ENCODE results near the gene APLF.
A peak's percentile ranks its signal among the peaks of the same experiment; 100 is the strongest.

Gene APLF

DNA sequence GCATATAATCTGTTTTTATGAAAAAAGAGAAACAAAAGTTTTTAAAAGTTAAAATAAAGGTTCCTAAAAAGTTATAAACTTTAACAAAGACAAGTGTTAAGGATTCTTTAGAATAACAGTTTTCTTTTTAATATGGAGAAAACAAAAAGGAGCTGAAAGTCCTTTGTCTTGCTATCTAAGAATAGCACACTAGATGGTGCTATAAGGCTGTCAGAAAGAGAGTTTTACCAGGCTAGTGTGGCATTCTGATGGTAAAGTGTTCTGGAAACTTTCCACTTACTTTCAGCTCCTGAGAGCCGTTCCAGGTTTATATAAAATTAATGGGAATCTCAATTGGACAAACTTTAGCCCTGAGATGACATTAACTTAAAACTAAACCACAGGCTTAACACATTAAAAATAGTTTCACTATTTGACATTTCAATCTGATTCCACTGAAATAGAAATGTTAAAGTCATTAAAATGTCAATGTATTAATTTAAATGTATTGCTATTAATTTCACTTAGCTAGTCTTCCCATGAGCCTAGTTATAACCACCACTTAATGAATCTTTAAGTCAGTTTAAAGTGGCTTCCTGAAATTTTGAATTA lies 4.0 kb upstream of the APLF start:
- peak; percentile 26 for DNase-seq (ENCODE audit: extremely low spot score)
- POLR2A ChIA-PET: no interaction called here
- no peak for TF ChIP-seq SP1 (IDR thresholded peaks at IDR 0.05)
- no peak for TF ChIP-seq TARDBP (IDR thresholded peaks at IDR 0.05)
- TF ChIP-seq, protein P1, sequence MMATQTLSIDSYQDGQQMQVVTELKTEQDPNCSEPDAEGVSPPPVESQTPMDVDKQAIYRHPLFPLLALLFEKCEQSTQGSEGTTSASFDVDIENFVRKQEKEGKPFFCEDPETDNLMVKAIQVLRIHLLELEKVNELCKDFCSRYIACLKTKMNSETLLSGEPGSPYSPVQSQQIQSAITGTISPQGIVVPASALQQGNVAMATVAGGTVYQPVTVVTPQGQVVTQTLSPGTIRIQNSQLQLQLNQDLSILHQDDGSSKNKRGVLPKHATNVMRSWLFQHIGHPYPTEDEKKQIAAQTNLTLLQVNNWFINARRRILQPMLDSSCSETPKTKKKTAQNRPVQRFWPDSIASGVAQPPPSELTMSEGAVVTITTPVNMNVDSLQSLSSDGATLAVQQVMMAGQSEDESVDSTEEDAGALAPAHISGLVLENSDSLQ (IDR thresholded peaks at IDR 0.05): peak; percentile 33; the same call in 1 of the 2 replicates
- no peak for TF ChIP-seq CTBP1 (IDR thresholded peaks at IDR 0.05; ENCODE audit: borderline replicate concordance)
- TF ChIP-seq FOXK2 (IDR thresholded peaks at IDR 0.05): no peak
- TF ChIP-seq LEF1 (IDR thresholded peaks at IDR 0.05; ENCODE audit: borderline replicate concordance): no peak
- CTCF ChIA-PET: interaction anchor here (0.9 to 1.6 kb wide), 13 partner anchors 10 to 461 kb away, joined by 3 to 8 read pairs (median 3); partner anchors contain the start of gene ARHGAP25

DNA sequence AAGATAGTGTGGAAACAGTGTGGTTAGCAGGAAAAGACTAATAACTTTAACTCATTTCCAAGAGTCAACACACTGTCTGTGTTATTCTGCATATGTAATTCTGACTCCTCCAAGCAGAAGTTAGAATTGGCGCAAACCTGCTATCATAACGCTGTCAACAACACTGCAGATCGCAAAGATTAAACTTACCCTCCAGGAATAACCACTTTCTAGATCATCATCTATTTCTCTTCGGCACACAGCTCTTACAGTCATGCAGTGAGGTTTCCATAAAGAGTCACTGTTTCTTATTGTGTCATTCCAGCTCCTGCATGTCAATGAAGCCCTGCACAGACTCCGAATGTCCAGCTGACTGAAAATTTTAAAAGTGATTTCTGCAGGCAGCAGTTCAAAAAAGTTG lies 2.7 kb upstream of the APLF start:
- TF ChIP-seq ARNT (IDR thresholded peaks at IDR 0.05) (no peak), FOXA1 (IDR thresholded peaks at IDR 0.05) (no peak), SP1 (IDR thresholded peaks at IDR 0.05) (no peak), ZNF384 (IDR thresholded peaks at IDR 0.05) (no peak), HDGF (IDR thresholded peaks at IDR 0.05; ENCODE audit: borderline replicate concordance) (no peak), SUZ12 (IDR thresholded peaks at IDR 0.05) (no peak), FOXK2 (IDR thresholded peaks at IDR 0.05) (no peak), BHLHE40 (IDR thresholded peaks at IDR 0.05; ENCODE audit: borderline replicate concordance) (no peak), LEF1 (IDR thresholded peaks at IDR 0.05; ENCODE audit: borderline replicate concordance) (no peak), ELF4 (IDR thresholded peaks at IDR 0.05) (no peak), FOXM1 (IDR thresholded peaks at IDR 0.05; ENCODE audit: borderline replicate concordance) (no peak), TARDBP (IDR thresholded peaks at IDR 0.05) (no peak), NFRKB (IDR thresholded peaks at IDR 0.05) (no peak), L3MBTL2 (conservative IDR thresholded peaks at IDR 0.05) (no peak), CTBP1 (IDR thresholded peaks at IDR 0.05; ENCODE audit: borderline replicate concordance) (no peak)
- TF ChIP-seq, protein P1 (IDR thresholded peaks at IDR 0.05): no peak
- no peak for DNase-seq (ENCODE audit: extremely low spot score)
- ChIA-PET POLR2A (no interaction called here), CTCF (interaction anchor here (0.7 to 1.5 kb wide), 4 partner anchors 23 to 461 kb away, joined by 3 to 4 read pairs (median 3); no protein-coding TSS in a partner anchor)

DNA sequence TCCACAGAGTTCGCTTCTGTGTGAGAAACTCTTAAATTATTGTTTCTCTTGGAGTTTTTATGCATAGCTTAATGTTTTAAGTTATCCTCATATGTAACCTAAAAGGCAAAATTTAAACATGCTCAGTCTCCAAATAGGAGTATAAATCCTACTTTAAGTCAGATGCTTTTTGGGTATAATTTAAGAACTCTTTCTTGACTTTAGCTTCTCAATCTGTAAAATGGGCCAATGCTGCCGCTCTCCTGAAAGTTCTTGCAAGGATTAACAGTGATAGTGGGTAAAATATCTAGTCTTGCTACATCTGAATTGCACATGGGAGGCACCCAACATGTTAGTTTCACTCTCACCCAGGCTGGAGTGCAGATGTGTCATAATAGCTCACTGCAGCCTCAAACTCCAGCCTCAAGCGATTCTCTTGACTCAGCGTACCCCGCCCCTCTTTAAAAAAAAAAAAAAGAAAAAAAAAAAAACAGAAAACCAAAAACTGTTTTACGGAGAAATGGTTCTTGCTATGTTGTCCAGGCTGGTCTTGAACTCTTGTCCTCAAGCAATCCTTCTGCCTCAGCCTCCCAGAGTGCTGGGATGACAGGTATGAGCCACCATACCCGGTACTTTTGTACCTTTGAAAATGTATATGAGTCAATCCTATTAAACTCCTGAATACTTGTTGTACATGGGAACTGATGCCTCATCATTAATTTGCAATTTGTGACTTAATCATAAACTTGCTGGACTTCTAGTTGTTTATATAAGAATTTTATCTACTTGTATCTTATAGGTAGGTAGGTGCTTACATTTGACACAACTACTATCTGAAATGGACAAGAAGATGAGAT lies 2.1 kb upstream of the APLF start:
- TF ChIP-seq, protein P1 (IDR thresholded peaks at IDR 0.05): no peak
- TF ChIP-seq SP1 (IDR thresholded peaks at IDR 0.05): no peak
- TF ChIP-seq ZNF384 (IDR thresholded peaks at IDR 0.05): no peak
- TF ChIP-seq ARNT (IDR thresholded peaks at IDR 0.05): no peak
- no peak for TF ChIP-seq FOXA1 (IDR thresholded peaks at IDR 0.05)
- TF ChIP-seq L3MBTL2 (conservative IDR thresholded peaks at IDR 0.05): no peak
- TF ChIP-seq FOXM1 (IDR thresholded peaks at IDR 0.05; ENCODE audit: borderline replicate concordance): no peak
- TF ChIP-seq NFRKB (IDR thresholded peaks at IDR 0.05): no peak
- TF ChIP-seq LEF1 (IDR thresholded peaks at IDR 0.05; ENCODE audit: borderline replicate concordance): no peak
- no peak for TF ChIP-seq ELF4 (IDR thresholded peaks at IDR 0.05)
- no peak for TF ChIP-seq FOXK2 (IDR thresholded peaks at IDR 0.05)
- TF ChIP-seq TARDBP (IDR thresholded peaks at IDR 0.05): no peak
- no peak for TF ChIP-seq CTBP1 (IDR thresholded peaks at IDR 0.05; ENCODE audit: borderline replicate concordance)
- no peak for TF ChIP-seq HDGF (IDR thresholded peaks at IDR 0.05; ENCODE audit: borderline replicate concordance)
- TF ChIP-seq BHLHE40 (IDR thresholded peaks at IDR 0.05; ENCODE audit: borderline replicate concordance): no peak
- TF ChIP-seq SUZ12 (IDR thresholded peaks at IDR 0.05): no peak

DNA sequence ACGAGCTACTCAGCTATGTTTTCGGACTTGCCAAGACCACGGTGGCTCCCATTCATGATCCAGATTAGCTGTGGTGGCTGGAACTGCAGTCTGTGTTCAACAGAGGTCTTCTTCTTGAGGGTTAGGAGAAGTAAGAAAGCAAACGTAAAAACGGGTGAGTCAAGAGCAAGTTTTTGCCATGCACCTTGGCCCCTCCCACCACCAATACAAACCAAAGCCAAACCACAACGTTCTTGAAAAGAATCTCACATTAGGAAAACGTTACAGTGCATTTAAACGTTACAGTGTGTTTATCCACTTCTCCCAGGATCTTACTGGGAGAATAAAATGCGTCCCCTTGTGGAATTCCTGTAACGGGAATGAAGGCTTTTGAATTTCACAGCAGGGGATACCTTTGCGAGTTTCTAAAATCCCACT lies 1.0 kb upstream of the APLF start:
- CTCF ChIA-PET: interaction anchor here (1.8 kb wide), 2 partner anchors 129 to 243 kb away, joined by 7 to 8 read pairs; no protein-coding TSS in a partner anchor
- peak; percentile 9 for DNase-seq (ENCODE audit: extremely low spot score)
- POLR2A ChIA-PET: interaction anchor here (1.0 kb wide), 2 partner anchors 129 to 466 kb away, joined by 3 read pairs; no protein-coding TSS in a partner anchor
- no peak for TF ChIP-seq SP1 (IDR thresholded peaks at IDR 0.05)
- TF ChIP-seq ZNF384 (IDR thresholded peaks at IDR 0.05): no peak
- no peak for TF ChIP-seq SUZ12 (IDR thresholded peaks at IDR 0.05)
- TF ChIP-seq LEF1 (IDR thresholded peaks at IDR 0.05; ENCODE audit: borderline replicate concordance): no peak
- no peak for TF ChIP-seq CTBP1 (IDR thresholded peaks at IDR 0.05; ENCODE audit: borderline replicate concordance)
- no peak for TF ChIP-seq FOXK2 (IDR thresholded peaks at IDR 0.05)
- TF ChIP-seq FOXM1 (IDR thresholded peaks at IDR 0.05; ENCODE audit: borderline replicate concordance): no peak
- TF ChIP-seq ELF4 (IDR thresholded peaks at IDR 0.05): no peak
- no peak for TF ChIP-seq L3MBTL2 (conservative IDR thresholded peaks at IDR 0.05)
- no peak for TF ChIP-seq BHLHE40 (IDR thresholded peaks at IDR 0.05; ENCODE audit: borderline replicate concordance)
- TF ChIP-seq NFRKB (IDR thresholded peaks at IDR 0.05): no peak
- TF ChIP-seq, protein P1 (IDR thresholded peaks at IDR 0.05): no peak
- no peak for TF ChIP-seq TARDBP (IDR thresholded peaks at IDR 0.05)
- TF ChIP-seq HDGF (IDR thresholded peaks at IDR 0.05; ENCODE audit: borderline replicate concordance): no peak
- TF ChIP-seq ARNT (IDR thresholded peaks at IDR 0.05): no peak
- no peak for TF ChIP-seq FOXA1 (IDR thresholded peaks at IDR 0.05)

More for the DNA sequence above, 2.1 kb upstream of the APLF start:
- ChIA-PET CTCF (interaction anchor here (0.7 to 1.8 kb wide), 5 partner anchors 23 to 460 kb away, joined by 3 to 8 read pairs (median 3); no protein-coding TSS in a partner anchor), POLR2A (no interaction called here)
- DNase-seq (ENCODE audit: extremely low spot score): no peak
